CD14-positive monocyte (primary cell): ENCODE data around the gene COA3. TPM values are rescaled to one million over a fixed set of nuclear protein-coding genes. Genes with fewer than 3 reads are reported as not detected.
A peak's percentile ranks its signal among the peaks of the same experiment; 100 is the strongest.

ENCODE experiments used
- DNase-seq, 3 donors: peaks; one replicate each; pipeline ENCODE4 v3.0.0-alpha.2; 2011 to 2022
- H2AFZ ChIP-seq: 2 replicates; pipeline ENCODE4 v1.6.0; 2012; ENCODE audit warnings: mild to moderate bottlenecking, low read depth, low read length, inconsistent platforms; ENCODE audit not compliant: insufficient read depth, poor library complexity, severe bottlenecking
- H3K27ac ChIP-seq, 2 donors: 1 replicate in 1 of 2; 2 replicates in 1 of 2; pipeline ENCODE4 v1.5.1; 2012 to 2013; ENCODE audit warnings: low read length in 2 of 2, control low read depth in 1 of 2, inconsistent platforms in 1 of 2, low read depth in 1 of 2, mild to moderate bottlenecking in 1 of 2
- H3K27me3 ChIP-seq, 2 donors: one replicate each; pipeline versions ENCODE4 v1.6.0 to v1.6.1; 2011 to 2013; ENCODE audit warnings: low read length in 2 of 2; ENCODE audit not compliant: control insufficient read depth in 2 of 2, insufficient read depth in 2 of 2
- H3K36me3 ChIP-seq, 2 donors: replicated peaks in 1 of 2; 1 replicate in 1 of 2; 2 replicates in 1 of 2; pipeline versions ENCODE4 v1.5.1 to v1.6.1; 2012 to 2013; ENCODE audit warnings: low read length in 2 of 2, control low read depth in 1 of 2, inconsistent platforms in 1 of 2, mild to moderate bottlenecking in 1 of 2; ENCODE audit not compliant: insufficient read depth in 2 of 2, control insufficient read depth in 1 of 2
- H3K4me1 ChIP-seq, 2 donors: 1 replicate in 1 of 2; 2 replicates in 1 of 2; pipeline versions ENCODE4 v1.5.1 to v1.6.1; 2012 to 2013; ENCODE audit warnings: low read length in 2 of 2, control low read depth in 1 of 2, inconsistent platforms in 1 of 2, mild to moderate bottlenecking in 1 of 2, moderate library complexity in 1 of 2; ENCODE audit not compliant: insufficient read depth in 2 of 2, control insufficient read depth in 1 of 2
- H3K4me2 ChIP-seq: replicated peaks from 2 replicates; pipeline ENCODE3; 2012; ENCODE audit warnings: low read length, moderate library complexity, mild to moderate bottlenecking; ENCODE audit not compliant: poor library complexity, severe bottlenecking; ENCODE audit errors: extremely low read depth
- H3K4me3 ChIP-seq, 3 experiments: fragments of 200-600 bp in 1 of 3; sonication (generic) in 1 of 3; replicated peaks in 1 of 3; 1 replicate in 2 of 3; 2 replicates in 1 of 3; pipeline ENCODE4 v1.5.1; 2011 to 2013; ENCODE audit warnings: low read length in 3 of 3, mild to moderate bottlenecking in 3 of 3, control low read depth in 2 of 3, low read depth in 2 of 3, inconsistent platforms in 1 of 3, moderate library complexity in 1 of 3
- H3K79me2 ChIP-seq: 2 replicates; pipeline ENCODE4 v1.6.0; 2012; ENCODE audit warnings: mild to moderate bottlenecking, control low read depth, inconsistent platforms, low read length, moderate library complexity; ENCODE audit not compliant: insufficient read depth
- H3K9ac ChIP-seq: 2 replicates; pipeline ENCODE4 v1.6.0; 2017; ENCODE audit warnings: low read length, mild to moderate bottlenecking; ENCODE audit not compliant: insufficient read depth, poor library complexity, severe bottlenecking
- H3K9me3 ChIP-seq, 2 donors: replicated peaks in 1 of 2; 1 replicate in 1 of 2; 2 replicates in 1 of 2; pipeline versions ENCODE4 v1.5.1 to v1.6.1; 2012 to 2013; ENCODE audit warnings: low read length in 2 of 2, control low read depth in 1 of 2; ENCODE audit not compliant: control insufficient read depth in 1 of 2, insufficient read depth in 1 of 2
- H4K20me1 ChIP-seq: 2 replicates; pipeline ENCODE4 v1.6.0; 2012; ENCODE audit warnings: mild to moderate bottlenecking, low read length, control low read depth, moderate library complexity; ENCODE audit not compliant: insufficient read depth
- H3K27ac Mint-ChIP-seq, 7 donors: one replicate each; pipeline ENCODE4 v1.8.0; 2020; ENCODE audit warnings: mild to moderate bottlenecking in 7 of 7, mixed read lengths in 7 of 7, moderate library complexity in 6 of 7, inconsistent platforms in 2 of 7
- H3K27me3 Mint-ChIP-seq, 3 donors: one replicate each; pipeline ENCODE4 v1.8.0; 2021 to 2022; ENCODE audit warnings: low read depth in 3 of 3, mild to moderate bottlenecking in 3 of 3, mixed read lengths in 3 of 3, moderate library complexity in 3 of 3, inconsistent platforms in 1 of 3
- H3K36me3 Mint-ChIP-seq, 2 donors: one replicate each; pipeline ENCODE4 v1.8.0; 2020; ENCODE audit warnings: mixed read lengths in 2 of 2, inconsistent platforms in 1 of 2, mild to moderate bottlenecking in 1 of 2
- H3K4me1 Mint-ChIP-seq: one replicate; pipeline ENCODE4 v1.8.0; 2020; ENCODE audit warnings: mild to moderate bottlenecking, mixed read lengths
- H3K4me3 Mint-ChIP-seq, 2 donors: one replicate each; pipeline ENCODE4 v1.8.0; 2020; ENCODE audit warnings: mild to moderate bottlenecking in 2 of 2, mixed read lengths in 2 of 2, moderate library complexity in 1 of 2
- H3K9me3 Mint-ChIP-seq, 7 donors: one replicate each; pipeline ENCODE4 v1.8.0; 2020 to 2022; ENCODE audit warnings: mixed read lengths in 7 of 7, mild to moderate bottlenecking in 6 of 7, moderate library complexity in 6 of 7, inconsistent platforms in 2 of 7
- WGBS: methylation state at CpG from one replicate; pipeline ENCODE4 v1.1.5; 2013; ENCODE audit warnings: missing lambda C conversion rate; ENCODE audit not compliant: insufficient coverage; 5-methylcytosine and 5-hydroxymethylcytosine counted together
- intact Hi-C, 2 donors: fragments of 100-400 bp; cut with micrococcal nuclease; formaldehyde crosslinking; loops; one replicate each; pipeline versions ENCODE4 v1.15.0 to v1.15.1; 2023
- polyA plus RNA-seq, 3 donors: library from polyadenylated mRNA; depleted of rRNA in 1 of 3; unstranded in 2 of 3; stranded (reverse) in 1 of 3; fragments of 300-500 nt in 2 of 3; fragments of >200 nt in 1 of 3; fragmentation: Illumina TruSeq in 2 of 3; gene quantifications; 1 replicate in 2 of 3; 2 replicates in 1 of 3; pipeline ENCODE4 v1.2.3, GENCODE V29; 2012 to 2021
- TF ChIP-seq, protein P1 (sequence below): fragments of 200-600 bp; IDR thresholded peaks from one replicate; pipeline ENCODE4 v1.8.0; 2022; ENCODE audit warnings: antibody characterized with exemption, mild to moderate bottlenecking

The COA3 gene
- polyA plus RNA-seq, 3 donors = 21.5 to 171 (median 156) TPM

DNA sequence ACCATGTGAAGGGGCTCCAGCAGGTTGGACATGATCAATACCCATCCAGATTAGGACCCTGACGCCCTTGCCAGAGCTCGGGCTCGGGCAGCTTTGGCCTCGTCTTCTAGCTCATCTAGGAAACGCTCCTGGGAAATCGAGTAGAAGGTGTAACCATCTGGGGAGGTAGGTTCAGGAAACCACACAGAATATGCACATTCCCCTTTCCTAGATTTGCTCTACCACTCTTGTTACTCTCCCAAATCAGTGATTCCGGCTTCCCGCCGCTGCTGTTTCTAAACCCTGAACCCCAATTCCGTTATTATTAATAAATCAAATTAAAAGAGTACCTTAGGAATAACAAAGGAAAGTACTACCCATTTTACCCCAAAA is 507 bp downstream of the COA3 start:
- DNase-seq = no peak
- TF ChIP-seq, protein P1, sequence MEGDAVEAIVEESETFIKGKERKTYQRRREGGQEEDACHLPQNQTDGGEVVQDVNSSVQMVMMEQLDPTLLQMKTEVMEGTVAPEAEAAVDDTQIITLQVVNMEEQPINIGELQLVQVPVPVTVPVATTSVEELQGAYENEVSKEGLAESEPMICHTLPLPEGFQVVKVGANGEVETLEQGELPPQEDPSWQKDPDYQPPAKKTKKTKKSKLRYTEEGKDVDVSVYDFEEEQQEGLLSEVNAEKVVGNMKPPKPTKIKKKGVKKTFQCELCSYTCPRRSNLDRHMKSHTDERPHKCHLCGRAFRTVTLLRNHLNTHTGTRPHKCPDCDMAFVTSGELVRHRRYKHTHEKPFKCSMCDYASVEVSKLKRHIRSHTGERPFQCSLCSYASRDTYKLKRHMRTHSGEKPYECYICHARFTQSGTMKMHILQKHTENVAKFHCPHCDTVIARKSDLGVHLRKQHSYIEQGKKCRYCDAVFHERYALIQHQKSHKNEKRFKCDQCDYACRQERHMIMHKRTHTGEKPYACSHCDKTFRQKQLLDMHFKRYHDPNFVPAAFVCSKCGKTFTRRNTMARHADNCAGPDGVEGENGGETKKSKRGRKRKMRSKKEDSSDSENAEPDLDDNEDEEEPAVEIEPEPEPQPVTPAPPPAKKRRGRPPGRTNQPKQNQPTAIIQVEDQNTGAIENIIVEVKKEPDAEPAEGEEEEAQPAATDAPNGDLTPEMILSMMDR = no peak
- H3K36me3 Mint-ChIP-seq = peaks cover 11 to 16% of the 10 kb centered on the region in 2 donors
- Histone ChIP-seq H3K4me3 (peak overlapping the region; percentile 71 to 96 (median 86)), H3K27me3 (no peaks in the 10 kb centered on the region), H2AFZ (peak overlapping the region; percentile 92), H4K20me1 (no peaks in the 10 kb centered on the region), H3K4me1 (peaks cover 13 to 19% of the 10 kb centered on the region in 2 donors), H3K27ac (peak overlapping the region in 1 of 2 donors; percentile 79), H3K79me2 (peaks cover 10% of the 10 kb centered on the region), H3K36me3 (peaks cover 0 to 6% of the 10 kb centered on the region in 2 donors), H3K9me3 (no peaks in the 10 kb centered on the region), H3K9ac (peak overlapping the region; percentile 76), H3K4me2 (peak overlapping the region; percentile 81)
- no peaks in the 10 kb centered on the region for H3K9me3 Mint-ChIP-seq
- H3K4me3 Mint-ChIP-seq = peak overlapping the region; percentile 91 to 94
- H3K27ac Mint-ChIP-seq = peak overlapping the region in 4 of 7 donors; percentile 81 to 91 (median 88)
- intact Hi-C loops = no loop called here
- H3K27me3 Mint-ChIP-seq = peaks cover 6 to 18% (median 6%) of the 10 kb centered on the region in 3 donors
- no CpG with 5 or more reads among the region's 10 CpGs for WGBS
- peaks cover 27% of the 10 kb centered on the region for H3K4me1 Mint-ChIP-seq

DNA sequence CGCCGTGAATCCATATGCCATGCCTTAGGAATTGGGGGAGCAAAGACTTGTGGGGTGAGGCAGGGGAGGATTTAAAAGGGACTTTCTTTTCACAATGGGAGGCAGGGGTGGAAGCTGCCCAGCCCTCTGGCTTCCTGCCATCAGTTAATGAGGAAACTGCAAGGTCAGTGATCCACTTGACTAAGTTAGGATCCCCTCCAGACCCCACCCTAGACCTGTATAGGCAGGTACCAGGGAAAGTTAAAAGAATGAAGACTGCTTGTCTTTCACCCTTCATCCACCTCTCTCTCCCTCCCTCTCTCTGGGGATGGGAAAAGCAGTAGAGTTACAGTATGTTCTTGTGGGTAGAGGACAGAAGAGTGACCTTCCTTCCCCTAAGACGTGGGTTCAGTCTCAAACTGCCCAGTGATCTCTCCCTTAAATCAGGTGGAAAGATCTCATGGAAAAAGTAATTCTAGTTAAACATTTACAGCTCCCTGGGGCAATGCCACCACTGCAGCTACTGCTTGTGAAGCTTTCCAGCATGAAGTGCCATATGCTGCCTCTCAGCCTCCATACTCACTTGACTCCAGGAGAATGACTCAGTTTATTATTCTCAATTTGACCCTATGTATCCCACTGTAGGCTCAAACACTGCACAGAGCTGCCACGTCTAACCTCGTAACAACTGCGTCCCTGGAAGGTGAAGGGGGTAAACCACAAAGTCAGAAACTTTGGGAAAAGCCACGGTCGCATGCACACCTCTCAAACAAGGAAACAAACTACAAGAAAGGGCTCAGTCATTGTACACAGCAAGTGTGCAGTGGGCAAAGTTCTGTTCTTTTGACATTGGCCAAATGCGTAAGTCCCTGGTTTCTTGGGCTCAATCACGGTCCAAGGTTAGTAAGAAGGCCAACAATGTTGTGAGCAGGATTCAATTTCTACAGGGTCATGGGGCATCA is 1.2 kb downstream of the COA3 start:
- H3K4me2 ChIP-seq = peak overlapping the region; percentile 81
- H3K4me1 ChIP-seq = peaks cover 13 to 19% of the 10 kb centered on the region in 2 donors
- no peaks in the 10 kb centered on the region for H3K9me3 ChIP-seq
- peaks cover 0 to 6% of the 10 kb centered on the region in 2 donors for H3K36me3 ChIP-seq
- no peaks in the 10 kb centered on the region for H3K27me3 ChIP-seq
- peaks cover 6 to 18% (median 6%) of the 10 kb centered on the region in 3 donors for H3K27me3 Mint-ChIP-seq
- H4K20me1 ChIP-seq = no peaks in the 10 kb centered on the region
- TF ChIP-seq, protein P1 = no peak
- H3K79me2 ChIP-seq = peaks cover 10% of the 10 kb centered on the region
- 93% methylated on average over 7 of the region's 10 CpGs for WGBS
- intact Hi-C loops = no loop called here
- peak overlapping the region; percentile 91 to 94 for H3K4me3 Mint-ChIP-seq
- no peaks in the 10 kb centered on the region for H3K9me3 Mint-ChIP-seq
- peak overlapping the region; percentile 76 for H3K9ac ChIP-seq
- H3K27ac ChIP-seq = peak overlapping the region in 1 of 2 donors; percentile 79
- H3K27ac Mint-ChIP-seq = peak overlapping the region in 1 of 7 donors; percentile 60
- peaks cover 11 to 16% of the 10 kb centered on the region in 2 donors for H3K36me3 Mint-ChIP-seq
- peaks cover 27% of the 10 kb centered on the region for H3K4me1 Mint-ChIP-seq
- no peak for DNase-seq
- H3K4me3 ChIP-seq = peak overlapping the region in 2 of 3 experiments; percentile 86 to 96
- peak overlapping the region; percentile 92 for H2AFZ ChIP-seq
